Measurements from ENCODE around the gene LRP1. TPM values are rescaled to one million over a fixed set of nuclear protein-coding genes. Genes with fewer than 3 reads are reported as not detected.

Gene LRP1
- total RNA-seq, 1 experiment from 2014 or later: 39.0 TPM

DNA sequence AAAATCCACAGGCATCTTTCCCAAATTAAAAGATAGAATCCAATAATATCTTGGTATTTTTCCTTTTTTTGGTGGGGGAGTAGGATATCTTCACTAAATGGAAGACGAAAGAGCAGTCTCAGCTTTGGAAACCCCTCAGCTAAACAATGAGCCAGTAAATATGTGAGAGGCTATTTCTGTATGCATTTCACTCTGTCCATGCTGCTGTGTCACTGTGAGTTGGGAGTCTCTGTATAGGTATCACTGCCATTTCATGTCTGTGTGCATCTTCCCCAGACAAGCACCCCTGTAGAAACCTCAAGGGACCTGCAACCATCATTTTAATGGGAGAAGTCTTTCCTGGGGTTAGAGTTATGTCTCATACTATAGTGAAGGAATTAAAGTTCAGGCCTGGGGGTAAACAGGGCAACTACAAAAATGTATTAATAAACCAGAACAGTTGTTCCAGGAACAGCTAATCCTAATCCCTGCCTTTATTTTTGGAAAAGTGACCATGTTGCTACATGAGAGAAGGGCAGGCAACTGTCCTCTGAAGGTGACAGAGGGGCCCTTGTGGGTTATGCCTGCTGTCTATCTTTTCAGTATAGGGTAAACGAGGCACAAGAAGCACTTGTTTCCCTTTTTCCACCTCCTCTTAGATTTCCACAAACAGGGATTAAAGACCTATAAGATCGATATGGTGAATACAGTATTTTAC is 134.0 kb downstream of the LRP1 start:
- peaks cover 35% of the 10 kb centered on the region for H3K36me3 ChIP-seq
- H3K4me3 ChIP-seq: no peak overlapping the region
- H3K9me3 ChIP-seq: no peaks in the 10 kb centered on the region
- H3K27me3 ChIP-seq: no peaks in the 10 kb centered on the region
- no peak for DNase-seq

Other genes with a start within 250 kb of the LRP1 start
- not detected in 2 replicates for gene SDR9C7, start 194.1 kb upstream of the LRP1 start, total RNA-seq (2014; rRNA removed; shearing (Covaris generic); ENCODE audit: low replicate concordance)
- gene RDH16, start 170.9 kb upstream of the LRP1 start, total RNA-seq (2014; rRNA removed; shearing (Covaris generic); ENCODE audit: low replicate concordance): not detected in 2 replicates
- 3.1 and 3.3 TPM in 2 replicates for gene ZBTB39, start 121.9 kb upstream of the LRP1 start, total RNA-seq (2014; rRNA removed; shearing (Covaris generic); ENCODE audit: low replicate concordance)
- gene TAC3, start 112.0 kb upstream of the LRP1 start, total RNA-seq (2014; rRNA removed; shearing (Covaris generic); ENCODE audit: low replicate concordance): 0.36 TPM in 1 of 2 replicates, not detected in the other
- gene MYO1A, start 78.4 kb upstream of the LRP1 start, total RNA-seq (2014; rRNA removed; shearing (Covaris generic); ENCODE audit: low replicate concordance): not detected in 2 replicates
- 14.6 and 14.9 TPM in 2 replicates for gene NEMP1, start 49.7 kb upstream of the LRP1 start, total RNA-seq (2014; rRNA removed; shearing (Covaris generic); ENCODE audit: low replicate concordance)
- 28.7 and 45.1 TPM in 2 replicates for gene NAB2, start 39.4 kb upstream of the LRP1 start, total RNA-seq (2014; rRNA removed; shearing (Covaris generic); ENCODE audit: low replicate concordance)
- gene STAT6, start 17.1 kb upstream of the LRP1 start, total RNA-seq (2014; rRNA removed; shearing (Covaris generic); ENCODE audit: low replicate concordance): 53.6 and 59.7 TPM in 2 replicates
- gene LRP1-AS, start 19.1 kb downstream of the LRP1 start, total RNA-seq (2014; rRNA removed; shearing (Covaris generic); ENCODE audit: low replicate concordance): not detected in 2 replicates
- 1.2 TPM in 1 of 2 replicates, not detected in the other for gene NXPH4, start 88.3 kb downstream of the LRP1 start, total RNA-seq (2014; rRNA removed; shearing (Covaris generic); ENCODE audit: low replicate concordance)
- 232 and 343 TPM in 2 replicates for gene SHMT2, start 101.2 kb downstream of the LRP1 start, total RNA-seq (2014; rRNA removed; shearing (Covaris generic); ENCODE audit: low replicate concordance)
- 0.86 TPM in 1 of 2 replicates, not detected in the other for gene STAC3, start 122.7 kb downstream of the LRP1 start, total RNA-seq (2014; rRNA removed; shearing (Covaris generic); ENCODE audit: low replicate concordance)

Measured in MG63 (cell line).